HG03571 (cell line): Measurements from ENCODE around the gene DHRS7C.

Experiments used
- ATAC-seq: cut with Tn5 transposase; IDR thresholded peaks from one replicate; pipeline ENCODE4 v1.9.1; 2021; ENCODE audit not compliant: unreplicated experiment

Gene DHRS7C

GRCh38 chr17:9767432-9767991, 23.9 kb downstream of the DHRS7C start:
- ATAC-seq: no peak

GRCh38 chr17:9766970-9767369, 24.4 kb downstream of the DHRS7C start:
- no peak for ATAC-seq

GRCh38 chr17:9765322-9765721, 26.1 kb downstream of the DHRS7C start:
- no peak for ATAC-seq

GRCh38 chr17:9763643-9764042, 27.7 kb downstream of the DHRS7C start:
- no peak for ATAC-seq

GRCh38 chr17:9760266-9760665, 31.1 kb downstream of the DHRS7C start:
- ATAC-seq: no peak

GRCh38 chr17:9755083-9755482, 36.3 kb downstream of the DHRS7C start:
- ATAC-seq: no peak

- no peak for ATAC-seq
Measured at GRCh38 chr17:9750524-9750923, 40.9 kb downstream of the DHRS7C start.

GRCh38 chr17:9729735-9730420, 61.5 kb downstream of the DHRS7C start:
- no peak for ATAC-seq

DNA sequence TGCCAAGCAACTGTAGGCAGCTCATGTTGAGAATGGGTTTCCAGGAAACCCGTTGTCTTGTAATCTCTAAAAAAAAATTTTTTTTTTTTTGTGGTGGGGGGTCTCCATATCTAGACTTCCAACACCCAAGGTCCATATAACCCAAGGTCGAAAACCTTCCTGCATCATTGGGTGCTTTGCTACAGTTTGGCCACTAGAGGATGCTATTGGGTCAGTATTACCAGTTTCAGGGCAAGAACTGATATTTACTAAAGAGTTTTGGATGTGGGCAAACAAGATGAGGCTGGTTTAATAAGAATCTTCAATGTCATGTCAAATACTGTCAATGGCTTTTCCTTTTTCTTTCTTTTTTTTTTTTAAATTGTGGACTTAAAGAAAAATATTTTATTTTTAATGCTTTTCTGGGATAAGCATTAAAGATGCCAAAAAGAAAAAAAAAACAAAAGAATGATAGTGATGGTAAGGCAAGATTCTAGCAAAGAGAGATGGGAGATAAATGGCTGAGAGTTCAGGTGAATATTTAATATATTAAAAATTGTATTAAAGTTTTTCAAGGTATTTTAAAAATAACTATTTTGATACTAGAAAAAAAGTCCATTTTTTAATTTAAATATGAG, 62.2 kb downstream of the DHRS7C start:
- no peak for ATAC-seq

DNA sequence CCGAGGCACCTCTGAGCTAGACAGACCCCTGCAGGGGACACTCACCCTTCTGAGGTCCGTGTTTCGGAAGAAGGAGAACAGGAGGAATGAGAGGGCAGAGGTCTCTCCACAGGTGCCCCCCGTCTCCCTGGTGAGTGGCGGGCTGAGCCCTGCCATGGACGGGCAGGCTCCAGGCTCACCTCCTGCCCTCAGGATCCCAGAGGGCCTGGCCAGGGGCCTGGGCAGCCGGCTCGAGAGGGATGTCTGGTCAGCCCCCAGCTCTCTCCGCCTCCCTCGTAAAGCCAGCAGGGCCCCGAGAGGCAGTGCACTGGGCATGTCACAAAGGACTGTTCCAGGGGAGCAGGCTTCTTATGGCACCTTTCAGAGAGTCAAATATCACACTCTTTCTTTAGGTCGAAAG, 62.8 kb downstream of the DHRS7C start:
- ATAC-seq: no peak

DNA sequence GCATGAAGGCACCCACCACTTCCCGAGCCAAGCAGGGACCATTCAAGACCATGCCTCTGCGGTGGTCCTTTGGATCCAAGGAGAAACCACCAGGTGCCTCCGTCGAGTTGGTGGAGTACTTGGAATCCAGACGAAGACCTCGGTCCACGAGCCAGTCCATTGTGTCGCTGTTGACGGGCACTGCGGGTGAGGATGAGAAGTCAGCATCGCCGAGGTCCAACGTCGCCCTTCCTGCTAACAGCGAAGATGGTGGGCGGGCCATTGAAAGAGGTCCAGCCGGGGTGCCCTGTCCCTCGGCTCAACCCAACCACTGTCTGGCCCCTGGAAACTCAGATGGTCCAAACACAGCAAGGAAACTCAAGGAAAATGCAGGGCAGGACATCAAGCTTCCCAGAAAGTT, 63.4 kb downstream of the DHRS7C start:
- ATAC-seq: no peak

- ATAC-seq: no peak
Measured at GRCh38 chr17:9726291-9726690, 65.1 kb downstream of the DHRS7C start.

- no peak for ATAC-seq
Measured at GRCh38 chr17:9725575-9725974, 65.8 kb downstream of the DHRS7C start.
